ENCODE data around the gene POLR1E. TPM values are rescaled to one million over a fixed set of nuclear protein-coding genes. Genes with fewer than 3 reads are reported as not detected.

POLR1E gene
- total RNA-seq, 1 experiment from 2014 or later: 60.9 TPM

GRCh38 chr9:37449862-37450632, 35.7 kb upstream of the POLR1E start (continued):
- TF ChIP-seq, protein P1, sequence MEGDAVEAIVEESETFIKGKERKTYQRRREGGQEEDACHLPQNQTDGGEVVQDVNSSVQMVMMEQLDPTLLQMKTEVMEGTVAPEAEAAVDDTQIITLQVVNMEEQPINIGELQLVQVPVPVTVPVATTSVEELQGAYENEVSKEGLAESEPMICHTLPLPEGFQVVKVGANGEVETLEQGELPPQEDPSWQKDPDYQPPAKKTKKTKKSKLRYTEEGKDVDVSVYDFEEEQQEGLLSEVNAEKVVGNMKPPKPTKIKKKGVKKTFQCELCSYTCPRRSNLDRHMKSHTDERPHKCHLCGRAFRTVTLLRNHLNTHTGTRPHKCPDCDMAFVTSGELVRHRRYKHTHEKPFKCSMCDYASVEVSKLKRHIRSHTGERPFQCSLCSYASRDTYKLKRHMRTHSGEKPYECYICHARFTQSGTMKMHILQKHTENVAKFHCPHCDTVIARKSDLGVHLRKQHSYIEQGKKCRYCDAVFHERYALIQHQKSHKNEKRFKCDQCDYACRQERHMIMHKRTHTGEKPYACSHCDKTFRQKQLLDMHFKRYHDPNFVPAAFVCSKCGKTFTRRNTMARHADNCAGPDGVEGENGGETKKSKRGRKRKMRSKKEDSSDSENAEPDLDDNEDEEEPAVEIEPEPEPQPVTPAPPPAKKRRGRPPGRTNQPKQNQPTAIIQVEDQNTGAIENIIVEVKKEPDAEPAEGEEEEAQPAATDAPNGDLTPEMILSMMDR (IDR thresholded peaks at IDR 0.05 in 2 of 3, conservative IDR thresholded peaks at IDR 0.05 in 1 of 3; ENCODE audit: borderline replicate concordance in 1 of 3, insufficient read depth in 1 of 3, low read depth in 2 of 3, low read length in 2 of 3): no peak
- TF ChIP-seq EZH2 (IDR thresholded peaks at IDR 0.05): no peak
- no peak for TF ChIP-seq RAD21 (IDR thresholded peaks at IDR 0.05; ENCODE audit: low read depth)
- TF ChIP-seq ZFX (IDR thresholded peaks at IDR 0.05): no peak
- no peak for TF ChIP-seq ZNF274 (IDR thresholded peaks at IDR 0.05; ENCODE audit: low read depth, low read length)
- no peak for TF ChIP-seq POLR2A (IDR thresholded peaks at IDR 0.05; ENCODE audit: borderline replicate concordance, extremely low read depth, insufficient read depth, insufficient read length)
- no peak for TF ChIP-seq TCF7L2 (IDR thresholded peaks at IDR 0.05; ENCODE audit: borderline replicate concordance, extremely low read depth, insufficient read depth, insufficient read length)

DNA sequence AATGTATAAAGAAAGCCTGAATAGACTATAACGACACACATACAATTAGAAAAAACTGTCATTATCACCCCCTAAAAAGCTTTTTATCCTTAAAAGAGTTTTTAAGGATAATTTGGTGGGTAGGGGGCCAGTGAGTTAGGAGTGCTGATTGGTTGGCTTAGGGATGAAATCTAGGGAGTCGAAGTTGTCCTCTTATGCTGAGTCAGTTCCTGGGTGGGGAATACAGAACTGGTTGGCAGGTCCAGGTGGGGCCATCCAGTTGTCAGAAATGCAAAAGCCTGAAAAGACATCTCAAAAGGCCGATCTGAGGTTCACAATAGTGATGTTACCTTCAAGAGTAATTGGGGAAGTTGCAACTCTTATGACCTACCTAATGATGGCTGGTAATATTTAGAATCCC, 34.1 kb upstream of the POLR1E start:
- intact Hi-C loops (cut with micrococcal nuclease): no loop called here
- ATAC-seq (no peak), DNase-seq (ENCODE audit: low read depth, low spot score) (no peak)
- H3K9ac ChIP-seq (ENCODE audit: low read length): no peak overlapping the region
- no peaks in the 10 kb centered on the region for H3K9me3 ChIP-seq (ENCODE audit: control insufficient read depth in 1 of 2, insufficient read depth in 1 of 2, low read depth in 1 of 2, low read length in 2 of 2)
- H3K27me3 ChIP-seq (ENCODE audit: insufficient read depth, low read length): no peaks in the 10 kb centered on the region
- H3K36me3 ChIP-seq (ENCODE audit: control insufficient read depth in 1 of 2, insufficient read depth in 2 of 2, low read length in 2 of 2): peaks cover 0 to 20% of the 10 kb centered on the region in 2 experiments; a peak in 2 of 4 replicates
- no peak overlapping the region for H2AFZ ChIP-seq (ENCODE audit: low read depth, low read length, poor library complexity, severe bottlenecking)
- H4K20me1 ChIP-seq (ENCODE audit: insufficient read depth): peaks cover 35% of the 10 kb centered on the region
- peaks cover 11 to 31% of the 10 kb centered on the region in 2 experiments for H3K4me1 ChIP-seq (ENCODE audit: control insufficient read depth in 1 of 2, insufficient read depth in 2 of 2, low read length in 2 of 2)
- POLR2A ChIA-PET: no interaction called here
- H3K9me2 ChIP-seq (ENCODE audit: insufficient read depth): no peaks in the 10 kb centered on the region
- no peak overlapping the region for H3K4me2 ChIP-seq (ENCODE audit: low read length)
- H3K4me3 ChIP-seq (replicated peaks in 1 of 2; ENCODE audit: low read depth in 1 of 2, low read length in 2 of 2): no peak overlapping the region
- RAD21 ChIA-PET (ENCODE audit: low non-redundant PET in 1 of 2, low total read pairs in 2 of 2, uncharacterized antibody in 2 of 2, unreplicated experiment in 2 of 2): no interaction called here
- H3K79me2 ChIP-seq (ENCODE audit: insufficient read depth, low read length): peaks cover 100% of the 10 kb centered on the region
- TF ChIP-seq, protein P2, sequence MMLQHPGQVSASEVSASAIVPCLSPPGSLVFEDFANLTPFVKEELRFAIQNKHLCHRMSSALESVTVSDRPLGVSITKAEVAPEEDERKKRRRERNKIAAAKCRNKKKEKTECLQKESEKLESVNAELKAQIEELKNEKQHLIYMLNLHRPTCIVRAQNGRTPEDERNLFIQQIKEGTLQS (IDR thresholded peaks at IDR 0.05): no peak
- no peak overlapping the region for H3K27ac ChIP-seq (ENCODE audit: low read depth, low read length)
- CTCF ChIA-PET: no interaction called here
- no TSS peak for BruUV-seq (replicated peaks)
